Endothelial cell of umbilical vein (primary cell): ENCODE data around the gene ADCY7. TPM values are rescaled to one million over a fixed set of nuclear protein-coding genes. Genes with fewer than 3 reads are reported as not detected.

Experiments used
- BruUV-seq: library from RNA; stranded (reverse); fragments of 400-500 nt; replicated peaks from 2 replicates; lab custom pipeline; 2021; lab: Mats Ljungman, UMichigan
- CTCF ChIA-PET: fragments of 300-600, 350-600 bp; sonication (Branson Sonifier 250); formaldehyde crosslinking; loops from one replicate; lab custom pipeline; 2021; ENCODE audit warnings: antibody characterized with exemption, inconsistent platforms; lab: Charles Lee
- POLR2A ChIA-PET: fragments of 300-600, 350-600 bp; sonication (Branson Sonifier 250); formaldehyde crosslinking; loops from one replicate; lab custom pipeline; 2021; ENCODE audit warnings: antibody characterized with exemption, inconsistent platforms; lab: Charles Lee
- DNase-seq: peaks from one replicate; pipeline ENCODE4 v3.0.0-alpha.2; 2011; ENCODE audit warnings: low read depth, low spot score
- FAIRE-seq: peaks from 2 replicates; lab custom pipeline; 2011; peaks lifted over from hg19 to GRCh38; lab: Jason Lieb, UNC
- H2AFZ ChIP-seq: 2 replicates; pipeline ENCODE4 v1.6.0; 2012; ENCODE audit warnings: low read depth, low read length, control low read depth, inconsistent platforms
- H3K27ac ChIP-seq: 2 replicates; pipeline ENCODE4 v1.5.1; 2011; ENCODE audit warnings: low read depth, mild to moderate bottlenecking, control low read depth, low read length, moderate library complexity; ENCODE audit not compliant: insufficient read depth
- H3K27me3 ChIP-seq, 2 experiments: 2 replicates each; pipeline versions ENCODE4 v1.6.0 to v1.6.1; 2011; ENCODE audit warnings: low read length in 2 of 2, mixed read lengths in 1 of 2; ENCODE audit not compliant: control insufficient read depth in 2 of 2, insufficient read depth in 2 of 2
- H3K36me3 ChIP-seq, 2 experiments: 2 replicates in 1 of 2; 3 replicates in 1 of 2; pipeline ENCODE4 v1.5.1; 2011; ENCODE audit warnings: low read length in 2 of 2, mild to moderate bottlenecking in 1 of 2, moderate library complexity in 1 of 2; ENCODE audit not compliant: control insufficient read depth in 2 of 2, insufficient read depth in 2 of 2; ENCODE audit errors: extremely low read depth in 1 of 2
- H3K4me1 ChIP-seq: 3 replicates; pipeline ENCODE4 v1.5.1; 2011; ENCODE audit warnings: mild to moderate bottlenecking, low read length; ENCODE audit not compliant: control insufficient read depth, insufficient read depth; ENCODE audit errors: extremely low read depth
- H3K4me2 ChIP-seq: 2 replicates; pipeline ENCODE4 v1.6.1; 2011; ENCODE audit warnings: low read length, control low read depth, mixed read lengths; ENCODE audit not compliant: insufficient read depth
- H3K4me3 ChIP-seq, 3 experiments: fragments of 200-600 bp in 1 of 3; sonication (generic), shearing (Covaris generic) in 1 of 3; replicated peaks in 1 of 3; 2 replicates each; pipeline ENCODE4 v1.5.1; 2011 to 2016; ENCODE audit warnings: control low read depth in 3 of 3, low read length in 3 of 3, mild to moderate bottlenecking in 2 of 3, inconsistent platforms in 1 of 3, low read depth in 1 of 3, moderate library complexity in 1 of 3; ENCODE audit not compliant: insufficient read depth in 1 of 3
- H3K79me2 ChIP-seq: 2 replicates; pipeline ENCODE4 v1.6.0; 2012; ENCODE audit warnings: low read length, inconsistent platforms; ENCODE audit not compliant: control insufficient read depth, insufficient read depth
- H3K9ac ChIP-seq: replicated peaks from 2 replicates; pipeline ENCODE3; 2011; ENCODE audit warnings: low read length, control low read depth; ENCODE audit not compliant: insufficient read depth; ENCODE audit errors: extremely low read depth
- H3K9me1 ChIP-seq: replicated peaks from 3 replicates; pipeline ENCODE4 v1.6.0; 2011; ENCODE audit warnings: mild to moderate bottlenecking, low read length; ENCODE audit not compliant: control insufficient read depth, insufficient read depth; ENCODE audit errors: extremely low read depth
- H3K9me3 ChIP-seq: replicated peaks from 2 replicates; pipeline ENCODE4 v1.5.1; 2012; ENCODE audit warnings: low read length, inconsistent platforms; ENCODE audit not compliant: control insufficient read depth, insufficient read depth
- H4K20me1 ChIP-seq: replicated peaks from 2 replicates; pipeline ENCODE3; 2011; ENCODE audit warnings: mild to moderate bottlenecking, low read length; ENCODE audit not compliant: control insufficient read depth, insufficient read depth; ENCODE audit errors: extremely low read depth
- EZH2 ChIP-seq: IDR thresholded peaks from 2 replicates; pipeline ENCODE4 v1.6.1; 2012; ENCODE audit warnings: borderline replicate concordance, low read depth, mild to moderate bottlenecking, moderate library complexity, low read length, inconsistent platforms; ENCODE audit not compliant: severe bottlenecking
- FOS ChIP-seq: IDR thresholded peaks from 2 replicates; pipeline ENCODE4 v1.6.1; 2011; ENCODE audit warnings: mild to moderate bottlenecking, low read length, moderate library complexity, borderline replicate concordance; ENCODE audit not compliant: insufficient read depth
- GATA2 ChIP-seq: IDR thresholded peaks from 2 replicates; pipeline ENCODE4 v1.7.0; 2011; ENCODE audit warnings: low read depth, mild to moderate bottlenecking, moderate library complexity, mixed read lengths, low read length; ENCODE audit not compliant: insufficient read length, insufficient read depth
- JUN ChIP-seq: IDR thresholded peaks from 2 replicates; pipeline ENCODE4 v1.6.1; 2011; ENCODE audit warnings: borderline replicate concordance, low read depth; ENCODE audit not compliant: insufficient read length, insufficient read depth
- MYC ChIP-seq: IDR thresholded peaks from one replicate; pipeline ENCODE4 v1.6.1; 2011; ENCODE audit warnings: mild to moderate bottlenecking, low read depth, low read length
- POLR2A ChIP-seq: IDR thresholded peaks from 2 replicates; pipeline ENCODE4 v1.6.1; 2012; ENCODE audit warnings: low read depth, mild to moderate bottlenecking, control low read depth, low read length
- POLR2AphosphoS5 ChIP-seq: IDR thresholded peaks from 2 replicates; pipeline ENCODE4 v1.6.1; 2012; ENCODE audit warnings: low read depth, mild to moderate bottlenecking, control low read depth, low read length, moderate library complexity; ENCODE audit not compliant: insufficient read depth
- dilution Hi-C: fragments of 300-500 bp; cut with MboI; formaldehyde crosslinking; loops from one replicate; pipeline ENCODE4 v1.15.0; 2019; ENCODE audit warnings: low sequenced_read_pairs; ENCODE audit not compliant: extremely low pct_ligation_motif_present
- intact Hi-C: fragments of 100-400 bp; cut with micrococcal nuclease; formaldehyde crosslinking; loops from one replicate; pipeline ENCODE4 v1.10.0; 2022
- polyA plus RNA-seq, 4 experiments: library from polyadenylated mRNA; depleted of rRNA in 3 of 4; stranded (reverse) in 3 of 4; unstranded in 1 of 4; fragments of >200 nt; gene quantifications; 2 replicates each; pipeline versions ENCODE4 v1.2.1 to v1.2.3, GENCODE V29; 2011 to 2012; ENCODE audit warnings: missing spikeins in 1 of 4
- total RNA-seq: library from RNA; stranded (reverse); gene quantifications from 2 replicates; pipeline ENCODE4 v1.2.3, GENCODE V29; 2021
- TF ChIP-seq, protein P1 (sequence below), 2 donors: IDR thresholded peaks; 1 replicate in 1 of 2; 2 replicates in 1 of 2; pipeline ENCODE4 v1.5.1; 2011; ENCODE audit warnings: low read length in 2 of 2, mild to moderate bottlenecking in 2 of 2, moderate library complexity in 2 of 2, control low read depth in 1 of 2, inconsistent platforms in 1 of 2, low read depth in 1 of 2; ENCODE audit not compliant: insufficient read depth in 1 of 2; ENCODE audit errors: extremely low read depth in 1 of 2
- TF ChIP-seq, protein P2 (sequence below): IDR thresholded peaks from 2 replicates; pipeline ENCODE4 v1.6.1; 2011; ENCODE audit not compliant: insufficient read depth, insufficient read length

ADCY7 gene
- total and polyA plus RNA-seq, 2 donors (not counting 3 experiments of a cell fraction or from before 2014, with no cell fraction given): 3.5 to 9.3 TPM

DNA sequence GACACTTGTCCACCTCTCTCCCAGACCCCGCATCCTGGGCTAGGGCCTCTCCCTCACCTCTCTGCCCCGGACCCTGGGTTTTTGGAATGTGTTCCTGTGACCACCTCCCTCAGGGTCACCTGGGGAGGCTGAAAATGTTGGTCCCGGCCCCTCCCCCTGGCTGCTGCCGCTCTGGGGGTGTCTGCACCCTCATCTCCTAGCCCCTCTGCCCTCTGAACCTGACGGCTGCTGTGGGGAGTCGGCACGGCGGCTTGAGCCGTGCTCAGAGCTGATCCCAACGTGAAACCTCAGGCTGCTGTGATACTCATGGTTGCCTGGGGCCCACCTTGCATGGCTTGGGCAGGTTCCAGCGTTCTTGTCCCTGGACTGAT is 42.8 kb downstream of the ADCY7 start:
- Histone ChIP-seq H3K9me1 (no peaks in the 10 kb centered on the region), H3K9me3 (no peaks in the 10 kb centered on the region), H3K27ac (no peak overlapping the region), H3K27me3 (no peaks in the 10 kb centered on the region), H3K36me3 (no peaks in the 10 kb centered on the region), H3K79me2 (no peaks in the 10 kb centered on the region), H4K20me1 (no peaks in the 10 kb centered on the region), H3K4me2 (no peak overlapping the region), H3K4me1 (peaks cover 10% of the 10 kb centered on the region), H2AFZ (no peak overlapping the region), H3K9ac (no peak overlapping the region), H3K4me3 (no peak overlapping the region)
- DNase-seq: no peak
- TF ChIP-seq FOS: no peak
- no peak for TF ChIP-seq GATA2
- TF ChIP-seq POLR2A: no peak
- TF ChIP-seq, protein P1, sequence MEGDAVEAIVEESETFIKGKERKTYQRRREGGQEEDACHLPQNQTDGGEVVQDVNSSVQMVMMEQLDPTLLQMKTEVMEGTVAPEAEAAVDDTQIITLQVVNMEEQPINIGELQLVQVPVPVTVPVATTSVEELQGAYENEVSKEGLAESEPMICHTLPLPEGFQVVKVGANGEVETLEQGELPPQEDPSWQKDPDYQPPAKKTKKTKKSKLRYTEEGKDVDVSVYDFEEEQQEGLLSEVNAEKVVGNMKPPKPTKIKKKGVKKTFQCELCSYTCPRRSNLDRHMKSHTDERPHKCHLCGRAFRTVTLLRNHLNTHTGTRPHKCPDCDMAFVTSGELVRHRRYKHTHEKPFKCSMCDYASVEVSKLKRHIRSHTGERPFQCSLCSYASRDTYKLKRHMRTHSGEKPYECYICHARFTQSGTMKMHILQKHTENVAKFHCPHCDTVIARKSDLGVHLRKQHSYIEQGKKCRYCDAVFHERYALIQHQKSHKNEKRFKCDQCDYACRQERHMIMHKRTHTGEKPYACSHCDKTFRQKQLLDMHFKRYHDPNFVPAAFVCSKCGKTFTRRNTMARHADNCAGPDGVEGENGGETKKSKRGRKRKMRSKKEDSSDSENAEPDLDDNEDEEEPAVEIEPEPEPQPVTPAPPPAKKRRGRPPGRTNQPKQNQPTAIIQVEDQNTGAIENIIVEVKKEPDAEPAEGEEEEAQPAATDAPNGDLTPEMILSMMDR (IDR thresholded peaks at IDR 0.05; ENCODE audit: extremely low read depth in 1 of 2, insufficient read depth in 1 of 2, low read depth in 1 of 2, low read length in 2 of 2): no peak
- TF ChIP-seq MYC: no peak
- no peak for TF ChIP-seq EZH2
- no peak for TF ChIP-seq JUN
- TF ChIP-seq POLR2AphosphoS5: no peak
- TF ChIP-seq, protein P2, sequence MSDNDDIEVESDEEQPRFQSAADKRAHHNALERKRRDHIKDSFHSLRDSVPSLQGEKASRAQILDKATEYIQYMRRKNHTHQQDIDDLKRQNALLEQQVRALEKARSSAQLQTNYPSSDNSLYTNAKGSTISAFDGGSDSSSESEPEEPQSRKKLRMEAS: no peak
- no TSS peak for BruUV-seq
- intact Hi-C loops: no loop called here
- dilution Hi-C loops: no loop called here
- ChIA-PET POLR2A (no interaction called here), CTCF (interaction anchor here (0.9 to 1.3 kb wide), 2 partner anchors 46 to 95 kb away, joined by 3 read pairs; no protein-coding TSS in a partner anchor)
- FAIRE-seq: no peak
